HEK293T (cell line): ENCODE results near the gene RAB15.

Source experiments
- ELF4 ChIP-seq: fragments of 450-650 bp; IDR thresholded peaks from 2 replicates; pipeline ENCODE4 v1.6.1; 2017; ENCODE audit warnings: antibody characterized with exemption
- FOXK2 ChIP-seq: fragments of 450-650 bp; IDR thresholded peaks from 2 replicates; pipeline ENCODE4 v1.6.1; 2016; ENCODE audit warnings: mild to moderate bottlenecking
- TARDBP ChIP-seq: fragments of 450-650 bp; IDR thresholded peaks from 2 replicates; pipeline ENCODE4 v1.6.1; 2016

GRCh38 chr14:64963611-64964010 is 8.5 kb downstream of the RAB15 start:
- TF ChIP-seq FOXK2, result no peak
- no peak for TF ChIP-seq ELF4
- no peak for TF ChIP-seq TARDBP
